ENCODE data around the gene KCNK4. TPM values are rescaled to one million over a fixed set of nuclear protein-coding genes. Genes with fewer than 3 reads are reported as not detected.

KCNK4 gene
- total and polyA plus RNA-seq, 8 donors: not detected

DNA sequence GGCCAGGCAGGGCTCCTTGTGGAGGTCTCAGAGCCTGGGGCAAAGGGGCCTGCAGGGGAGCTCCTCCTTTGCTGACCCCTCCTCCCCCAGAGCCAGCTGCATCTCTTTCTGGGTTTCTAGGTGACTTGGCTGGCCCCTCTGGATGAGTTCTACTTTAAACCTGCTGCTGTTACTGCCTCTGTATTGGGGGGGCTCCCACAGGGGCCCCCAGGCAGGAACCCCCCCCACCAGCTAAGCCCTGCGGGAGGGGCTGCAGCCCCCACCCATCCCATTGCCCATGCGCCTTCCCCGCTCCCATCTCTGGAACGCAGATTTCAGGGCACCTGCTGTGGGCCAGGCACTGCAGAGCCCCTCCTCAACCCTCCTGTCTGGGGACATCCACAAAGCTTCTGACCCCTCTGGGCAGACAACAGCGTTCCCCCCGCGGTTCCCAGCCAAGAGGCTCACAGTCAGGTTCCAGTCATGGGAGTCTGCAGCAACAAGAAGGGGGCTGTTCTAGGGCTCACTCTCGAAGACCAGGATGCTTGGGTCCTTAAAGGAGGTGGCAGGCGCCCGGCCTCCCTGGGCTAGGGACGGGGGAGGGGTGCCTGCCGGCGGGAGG lies 40.6 kb upstream of the KCNK4 start:
- TF ChIP-seq, protein P1, sequence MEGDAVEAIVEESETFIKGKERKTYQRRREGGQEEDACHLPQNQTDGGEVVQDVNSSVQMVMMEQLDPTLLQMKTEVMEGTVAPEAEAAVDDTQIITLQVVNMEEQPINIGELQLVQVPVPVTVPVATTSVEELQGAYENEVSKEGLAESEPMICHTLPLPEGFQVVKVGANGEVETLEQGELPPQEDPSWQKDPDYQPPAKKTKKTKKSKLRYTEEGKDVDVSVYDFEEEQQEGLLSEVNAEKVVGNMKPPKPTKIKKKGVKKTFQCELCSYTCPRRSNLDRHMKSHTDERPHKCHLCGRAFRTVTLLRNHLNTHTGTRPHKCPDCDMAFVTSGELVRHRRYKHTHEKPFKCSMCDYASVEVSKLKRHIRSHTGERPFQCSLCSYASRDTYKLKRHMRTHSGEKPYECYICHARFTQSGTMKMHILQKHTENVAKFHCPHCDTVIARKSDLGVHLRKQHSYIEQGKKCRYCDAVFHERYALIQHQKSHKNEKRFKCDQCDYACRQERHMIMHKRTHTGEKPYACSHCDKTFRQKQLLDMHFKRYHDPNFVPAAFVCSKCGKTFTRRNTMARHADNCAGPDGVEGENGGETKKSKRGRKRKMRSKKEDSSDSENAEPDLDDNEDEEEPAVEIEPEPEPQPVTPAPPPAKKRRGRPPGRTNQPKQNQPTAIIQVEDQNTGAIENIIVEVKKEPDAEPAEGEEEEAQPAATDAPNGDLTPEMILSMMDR (IDR thresholded peaks at IDR 0.05): no peak
- TF ChIP-seq EP300 (IDR thresholded peaks at IDR 0.05) (no peak), POLR2AphosphoS5 (IDR thresholded peaks at IDR 0.05) (no peak), POLR2A (IDR thresholded peaks at IDR 0.05) (no peak)
- Histone ChIP-seq H3K4me3 (peak overlapping the region; percentile 80 to 86 (median 84)), H3K27ac (peak overlapping the region in 2 of 5 donors; percentile 86 to 89), H3K36me3 (peaks cover 12 to 14% (median 13%) of the 10 kb centered on the region in 4 donors), H3K4me1 (peaks cover 28 to 60% (median 54%) of the 10 kb centered on the region in 4 donors), H3K9me3 (no peaks in the 10 kb centered on the region), H3K27me3 (no peaks in the 10 kb centered on the region)
- 21 to 33% (median 26%) methylated on average over 9 to 13 of the region's 13 CpGs for WGBS, 5 donors
- no peak for DNase-seq
- intact Hi-C loops (cut with DNase I; ENCODE audit: low total_unique reads): no loop called here

- DNase-seq: peak; percentile 71 to 75
- Histone ChIP-seq H3K9me3 (no peaks in the 10 kb centered on the region), H3K4me3 (peak within 1 kb of the TSS; percentile 80 to 86 (median 84)), H3K27ac (peak within 1 kb of the TSS; percentile 77 to 89 (median 81)), H3K27me3 (no peaks in the 10 kb centered on the region), H3K4me1 (peaks cover 22 to 53% (median 47%) of the 10 kb centered on the region in 4 donors), H3K36me3 (peaks cover 19 to 21% (median 20%) of the 10 kb centered on the region in 4 donors)
- 0 to 1% (median 0%) methylated on average over 5 to 75 of the region's 75 CpGs for WGBS, 5 donors
- TF ChIP-seq, protein P1 (IDR thresholded peaks at IDR 0.05): peak in 5 of 7 experiments; percentile 37 to 99 (median 78)
- TF ChIP-seq POLR2AphosphoS5 (IDR thresholded peaks at IDR 0.05) (peak in 1 of 3 donors; percentile 66), POLR2A (IDR thresholded peaks at IDR 0.05) (no peak)
- intact Hi-C loops (cut with DNase I; ENCODE audit: low total_unique reads): no loop called here
These were observed 39.9 kb upstream of the KCNK4 start, which contains the start of gene PLCB3 for GRCh38 chr11:64251016-64251752. Gene PLCB3, plus strand, starts transcription at chr11:64251530. Its CDS starts 120 bp downstream, at chr11:64251650.

DNA sequence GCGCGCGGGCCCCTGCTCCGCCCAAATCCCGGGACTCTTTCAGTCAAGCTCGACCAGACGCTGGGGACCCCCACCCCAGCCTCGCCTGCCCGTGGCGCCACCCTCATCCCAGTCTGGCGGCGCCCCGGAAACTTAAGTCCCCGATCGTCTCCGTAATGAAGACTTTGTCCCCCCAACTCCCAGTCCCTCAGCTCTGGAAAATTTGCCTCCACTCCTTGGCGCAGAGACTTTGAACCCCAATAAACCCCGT lies 39.4 kb upstream of the KCNK4 start:
- TF ChIP-seq POLR2A (IDR thresholded peaks at IDR 0.05) (no peak), POLR2AphosphoS5 (IDR thresholded peaks at IDR 0.05) (no peak), EP300 (IDR thresholded peaks at IDR 0.05) (no peak)
- TF ChIP-seq, protein P1 (IDR thresholded peaks at IDR 0.05): no peak
- Histone ChIP-seq H3K36me3 (peaks cover 24 to 26% (median 25%) of the 10 kb centered on the region in 4 donors), H3K27ac (peak overlapping the region; percentile 77 to 89 (median 81)), H3K4me1 (peaks cover 22 to 53% (median 46%) of the 10 kb centered on the region in 4 donors), H3K27me3 (no peaks in the 10 kb centered on the region), H3K4me3 (peak overlapping the region; percentile 80 to 86 (median 84)), H3K9me3 (no peaks in the 10 kb centered on the region)
- 0 to 4% (median 2%) methylated on average over 5 to 18 of the region's 18 CpGs for WGBS, 5 donors
- no peak for DNase-seq
- intact Hi-C loops (cut with DNase I; ENCODE audit: low total_unique reads): no loop called here

GRCh38 chr11:64252003-64252872 lies 38.9 kb upstream of the KCNK4 start:
- Histone ChIP-seq H3K4me1 (peaks cover 22 to 47% (median 41%) of the 10 kb centered on the region in 4 donors), H3K36me3 (peaks cover 27 to 32% (median 30%) of the 10 kb centered on the region in 4 donors), H3K4me3 (peak overlapping the region; percentile 80 to 86 (median 84)), H3K27ac (peak overlapping the region; percentile 77 to 89 (median 81)), H3K9me3 (no peaks in the 10 kb centered on the region), H3K27me3 (no peaks in the 10 kb centered on the region)
- WGBS, 5 donors: 2 to 8% (median 4%) methylated on average over 22 to 23 of the region's 23 CpGs
- TF ChIP-seq EP300 (IDR thresholded peaks at IDR 0.05) (no peak), POLR2A (IDR thresholded peaks at IDR 0.05) (no peak), POLR2AphosphoS5 (IDR thresholded peaks at IDR 0.05) (peak in 2 of 3 donors; percentile 36 to 57)
- TF ChIP-seq, protein P1 (IDR thresholded peaks at IDR 0.05): peak in 3 of 7 experiments; percentile 7 to 18 (median 9)
- intact Hi-C loops (cut with DNase I; ENCODE audit: low total_unique reads): no loop called here
- DNase-seq: peak; percentile 78 to 81
